WTC11 (cell line): ENCODE data around the gene TRIM3.

Experiments
- ATF2 ChIP-seq: sonication (generic); formaldehyde crosslinking; IDR thresholded peaks from 2 replicates; pipeline ENCODE4 v1.8.1; 2022; ENCODE audit warnings: low read depth, missing genetic modification reagents, borderline replicate concordance
- ATF3 ChIP-seq: sonication (generic); formaldehyde crosslinking; conservative IDR thresholded peaks from 2 replicates; pipeline ENCODE4 v1.8.1; 2022; ENCODE audit warnings: mild to moderate bottlenecking, missing genetic modification reagents
- CDX4 ChIP-seq: fragments of 250-450 bp; sonication (Bioruptor Pico); IDR thresholded peaks from 2 replicates; pipeline ENCODE4 v1.9.0; 2021; ENCODE audit warnings: moderate library complexity, mild to moderate bottlenecking, inconsistent platforms, borderline replicate concordance
- CTCF ChIP-seq: fragments of 200-600 bp; IDR thresholded peaks from 2 replicates; pipeline ENCODE4 v1.8.0; 2022; ENCODE audit warnings: antibody characterized with exemption
- E2F5 ChIP-seq: sonication (generic); formaldehyde crosslinking; IDR thresholded peaks from 2 replicates; pipeline ENCODE4 v1.8.1; 2022; ENCODE audit warnings: mild to moderate bottlenecking, moderate library complexity, missing genetic modification reagents
- EMX1 ChIP-seq: fragments of 250-450 bp; sonication (Bioruptor Pico); IDR thresholded peaks from 2 replicates; pipeline ENCODE4 v1.8.0; 2021; ENCODE audit warnings: mild to moderate bottlenecking
- JUN ChIP-seq: sonication (generic); formaldehyde crosslinking; IDR thresholded peaks from 2 replicates; pipeline ENCODE4 v1.8.0; 2023; ENCODE audit warnings: mild to moderate bottlenecking, missing genetic modification reagents
- MAX ChIP-seq: sonication (generic); formaldehyde crosslinking; IDR thresholded peaks from 2 replicates; pipeline ENCODE4 v1.8.0; 2022; ENCODE audit warnings: mild to moderate bottlenecking, missing genetic modification reagents
- TCF7 ChIP-seq: sonication (generic); formaldehyde crosslinking; IDR thresholded peaks from 2 replicates; pipeline ENCODE4 v1.8.0; 2022; ENCODE audit warnings: mild to moderate bottlenecking, low read depth, missing genetic modification reagents, moderate library complexity
- USF2 ChIP-seq: sonication (generic); formaldehyde crosslinking; IDR thresholded peaks from 2 replicates; pipeline ENCODE4 v1.8.1; 2023; ENCODE audit warnings: mild to moderate bottlenecking, missing genetic modification reagents, moderate library complexity
- ZSCAN18 ChIP-seq: fragments of 250-450 bp; sonication (Bioruptor Pico); IDR thresholded peaks from 2 replicates; pipeline ENCODE4 v2.1.2; 2022; ENCODE audit warnings: mild to moderate bottlenecking, moderate library complexity

- no peak for TF ChIP-seq TCF7
- TF ChIP-seq ATF2, result no peak
- TF ChIP-seq USF2, result no peak
- no peak for TF ChIP-seq CTCF
- TF ChIP-seq CDX4 (CRISPR knock-in tag), result no peak
- no peak for TF ChIP-seq ATF3 (CRISPR knock-in tag)
- no peak for TF ChIP-seq JUN (CRISPR knock-in tag)
- no peak for TF ChIP-seq E2F5 (CRISPR knock-in tag)
- TF ChIP-seq EMX1 (CRISPR knock-in tag), result no peak
- TF ChIP-seq ZSCAN18 (CRISPR knock-in tag), result no peak
- no peak for TF ChIP-seq MAX (CRISPR knock-in tag)
These were observed 67.9 kb downstream of the TRIM3 start for GRCh38 chr11:6405846-6406245.
